ENCODE measurements around the gene DISP3. TPM values are rescaled to one million over a fixed set of nuclear protein-coding genes. Genes with fewer than 3 reads are reported as not detected.

The DISP3 gene
- total RNA-seq, 3 donors from 2014 or later (not counting 1 experiment from before 2014, with no cell fraction given), result 0.24 to 0.68 (median 0.60) TPM

- no peaks in the 10 kb centered on the region for H3K4me1 ChIP-seq (ENCODE audit: control insufficient read depth, insufficient read depth, low read length)
- H3K36me3 Mint-ChIP-seq, result no peaks in the 10 kb centered on the region
- no peak overlapping the region for H3K4me3 Mint-ChIP-seq
- no peak overlapping the region for H3K27ac ChIP-seq (ENCODE audit: low read length)
- H3K36me3 ChIP-seq (ENCODE audit: control insufficient read depth, insufficient read depth, low read length), result no peaks in the 10 kb centered on the region
- H3K4me3 ChIP-seq (ENCODE audit: low read length), result no peak overlapping the region
- H3K27ac Mint-ChIP-seq, result no peak overlapping the region
- H3K9me3 ChIP-seq (ENCODE audit: control insufficient read depth, insufficient read depth, low read length), result no peaks in the 10 kb centered on the region
- no peaks in the 10 kb centered on the region for H3K9me3 Mint-ChIP-seq
- 54% methylated on average over 9 of the region's 9 CpGs for WGBS (ENCODE audit: insufficient coverage)
- no peaks in the 10 kb centered on the region for H3K27me3 ChIP-seq (ENCODE audit: control insufficient read depth, insufficient read depth, low read length)
- H3K4me1 Mint-ChIP-seq, result no peaks in the 10 kb centered on the region
- DNase-seq (peak in 1 of 2 donors; percentile 14), ATAC-seq (no peak)
- peaks cover 3 to 14% of the 10 kb centered on the region in 2 donors for H3K27me3 Mint-ChIP-seq (ENCODE audit: low read depth in 2 of 2)
- TF ChIP-seq CTCF (IDR thresholded peaks at IDR 0.05), result no peak
- intact Hi-C loops (cut with micrococcal nuclease), result no loop called here
These were observed 93.1 kb downstream of the DISP3 start for GRCh38 chr1:11571906-11572616.

GRCh38 chr1:11573116-11573692 is 94.2 kb downstream of the DISP3 start:
- Mint-ChIP-seq H3K36me3 (no peaks in the 10 kb centered on the region), H3K27me3 (ENCODE audit: low read depth in 2 of 2) (peaks cover 11 to 14% of the 10 kb centered on the region in 2 donors), H3K4me3 (no peak overlapping the region), H3K4me1 (no peaks in the 10 kb centered on the region), H3K9me3 (no peaks in the 10 kb centered on the region), H3K27ac (no peak overlapping the region)
- Histone ChIP-seq H3K9me3 (ENCODE audit: control insufficient read depth, insufficient read depth, low read length) (no peaks in the 10 kb centered on the region), H3K4me3 (ENCODE audit: low read length) (no peak overlapping the region), H3K36me3 (ENCODE audit: control insufficient read depth, insufficient read depth, low read length) (no peaks in the 10 kb centered on the region), H3K27me3 (ENCODE audit: control insufficient read depth, insufficient read depth, low read length) (no peaks in the 10 kb centered on the region), H3K4me1 (ENCODE audit: control insufficient read depth, insufficient read depth, low read length) (no peaks in the 10 kb centered on the region), H3K27ac (ENCODE audit: low read length) (no peak overlapping the region)
- no peak for DNase-seq
- ATAC-seq, result no peak
- WGBS (ENCODE audit: insufficient coverage), result 89% methylated on average over 5 of the region's 5 CpGs
- intact Hi-C loops (cut with micrococcal nuclease), result no loop called here
- TF ChIP-seq CTCF (IDR thresholded peaks at IDR 0.05), result no peak

GRCh38 chr1:11575553-11575952 is 96.6 kb downstream of the DISP3 start:
- intact Hi-C loops (cut with micrococcal nuclease), result no loop called here
- no peak for DNase-seq
- TF ChIP-seq CTCF (IDR thresholded peaks at IDR 0.05), result no peak

More at GRCh38 chr1:11575553-11575952, 96.6 kb downstream of the DISP3 start:
- H3K9me3 ChIP-seq (ENCODE audit: control insufficient read depth, insufficient read depth, low read length), result no peaks in the 10 kb centered on the region
- no peak overlapping the region for H3K4me3 ChIP-seq (ENCODE audit: low read length)
- Mint-ChIP-seq H3K4me3 (no peak overlapping the region), H3K9me3 (no peaks in the 10 kb centered on the region), H3K4me1 (no peaks in the 10 kb centered on the region), H3K36me3 (no peaks in the 10 kb centered on the region), H3K27ac (no peak overlapping the region), H3K27me3 (ENCODE audit: low read depth in 2 of 2) (peaks cover 11 to 19% of the 10 kb centered on the region in 2 donors)
- no peak overlapping the region for H3K27ac ChIP-seq (ENCODE audit: low read length)
- no peaks in the 10 kb centered on the region for H3K4me1 ChIP-seq (ENCODE audit: control insufficient read depth, insufficient read depth, low read length)
- no peaks in the 10 kb centered on the region for H3K27me3 ChIP-seq (ENCODE audit: control insufficient read depth, insufficient read depth, low read length)
- no peak for ATAC-seq
- WGBS (ENCODE audit: insufficient coverage), result 92% methylated on average over 6 of the region's 6 CpGs
- no peaks in the 10 kb centered on the region for H3K36me3 ChIP-seq (ENCODE audit: control insufficient read depth, insufficient read depth, low read length)

Data from natural killer cell (primary cell).